ENCODE data around the gene DPYSL4.

The DPYSL4 gene

DNA sequence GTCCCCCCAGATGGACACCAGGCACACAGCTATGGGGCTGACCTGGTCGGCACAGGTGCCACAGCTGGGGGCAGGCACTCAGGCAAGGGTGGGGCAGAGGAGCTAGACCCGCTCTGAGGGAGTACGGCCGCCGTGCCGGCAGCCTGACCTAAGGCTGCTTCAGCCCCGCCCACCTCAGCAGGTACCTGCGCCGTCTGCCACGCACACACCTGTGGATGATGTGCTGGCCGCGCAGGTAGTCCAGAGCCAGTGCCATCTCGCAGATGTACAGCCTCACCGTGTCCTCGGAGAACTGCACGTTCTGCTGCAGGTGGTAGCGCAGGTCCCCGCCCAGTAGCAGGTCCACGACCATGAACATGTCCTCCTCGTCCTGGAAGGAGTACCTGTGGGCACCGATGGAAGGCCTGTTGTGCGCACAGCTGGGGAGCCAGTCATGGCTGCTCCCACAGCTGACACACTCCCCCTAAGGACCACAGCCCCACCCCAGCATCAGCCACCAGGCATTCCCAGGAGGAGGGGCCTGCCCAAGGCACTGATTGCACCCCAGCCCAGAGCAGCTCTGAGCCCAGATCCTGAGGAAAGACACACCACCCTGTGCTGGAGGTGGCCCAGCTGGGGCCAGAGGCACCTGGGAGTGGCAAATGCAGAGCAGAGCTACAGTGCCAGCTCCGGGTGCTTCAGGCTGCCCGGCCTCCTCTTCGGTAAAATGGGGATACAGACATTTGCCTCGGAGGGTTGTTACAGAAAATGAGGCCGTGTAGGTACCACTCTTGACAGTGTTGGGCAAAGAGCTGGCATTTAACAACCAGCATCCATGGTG lies 40.0 kb downstream of the DPYSL4 start:
- no peak for DNase-seq (ENCODE audit: low read depth in 2 of 2)

DNA sequence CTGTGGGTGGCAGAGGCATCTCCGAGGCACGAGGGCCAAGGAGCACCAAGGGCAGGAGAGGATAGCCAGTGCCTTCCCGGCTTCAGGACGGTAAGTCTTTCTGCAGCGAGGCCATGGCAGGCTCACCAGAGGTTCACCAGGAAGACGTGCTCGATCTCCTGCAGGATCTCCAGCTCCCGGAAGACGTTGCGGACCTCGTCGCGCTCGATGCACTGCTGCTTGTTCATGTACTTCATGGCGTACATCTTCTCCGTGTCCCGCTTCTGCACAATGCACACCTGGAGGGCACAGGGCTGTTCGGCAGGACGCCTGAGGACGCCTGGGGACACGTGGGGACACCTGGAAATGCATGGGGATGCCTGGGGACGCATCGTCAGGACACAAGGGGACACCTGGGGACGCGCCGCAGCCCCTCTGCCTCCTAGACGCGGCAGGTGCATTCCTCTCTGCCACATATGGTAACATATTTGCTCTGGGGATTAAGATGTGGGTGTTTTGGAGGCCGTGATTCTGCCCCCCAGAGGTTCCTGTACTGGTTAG lies 41.2 kb downstream of the DPYSL4 start:
- DNase-seq (ENCODE audit: low read depth in 2 of 2): no peak

- no peak for DNase-seq (ENCODE audit: low read depth in 2 of 2)
Measured at GRCh38 chr10:132228616-132229015, 41.9 kb downstream of the DPYSL4 start.

- DNase-seq (ENCODE audit: low read depth in 2 of 2): no peak
Measured at GRCh38 chr10:132229096-132229495, 42.3 kb downstream of the DPYSL4 start.

DNA sequence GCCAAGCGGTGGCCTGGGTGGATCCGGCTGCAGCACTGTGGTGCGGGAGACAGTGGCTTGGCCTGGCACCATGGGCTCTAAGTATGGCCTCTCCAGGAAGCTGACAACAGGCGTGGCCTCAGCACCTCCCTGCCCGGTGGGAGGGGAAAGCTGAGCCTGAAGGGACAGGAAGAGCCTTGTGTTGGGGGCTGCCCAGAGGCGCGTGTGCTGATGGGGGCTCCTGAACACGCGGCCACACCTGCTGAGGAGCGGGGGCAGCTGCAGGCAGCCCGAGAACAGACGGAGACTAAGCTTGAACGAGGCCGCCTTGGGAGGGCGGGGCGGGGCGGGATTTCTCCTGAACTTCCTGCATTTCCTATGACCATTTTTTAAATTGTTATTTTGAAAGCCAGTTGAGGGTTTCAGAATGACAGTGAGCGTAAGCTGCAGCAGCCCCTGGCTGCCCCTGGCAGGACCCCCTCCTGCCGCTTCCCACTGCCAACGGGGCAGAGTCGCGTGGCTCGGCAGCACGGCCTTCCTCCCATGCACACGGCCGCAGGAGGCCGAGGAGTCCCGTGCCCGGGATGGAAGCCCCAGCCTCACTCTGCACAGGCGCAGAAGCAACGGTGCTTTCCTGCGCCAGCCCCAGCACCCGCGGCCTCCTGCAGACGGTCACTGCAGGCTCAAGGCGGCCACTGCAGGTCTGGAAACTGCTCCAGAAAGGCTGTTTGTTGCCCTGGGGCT lies 43.2 kb downstream of the DPYSL4 start:
- no peak for DNase-seq (ENCODE audit: low read depth in 2 of 2)

GRCh38 chr10:132230557-132231210 lies 43.9 kb downstream of the DPYSL4 start:
- DNase-seq (ENCODE audit: low read depth in 2 of 2): no peak

DNA sequence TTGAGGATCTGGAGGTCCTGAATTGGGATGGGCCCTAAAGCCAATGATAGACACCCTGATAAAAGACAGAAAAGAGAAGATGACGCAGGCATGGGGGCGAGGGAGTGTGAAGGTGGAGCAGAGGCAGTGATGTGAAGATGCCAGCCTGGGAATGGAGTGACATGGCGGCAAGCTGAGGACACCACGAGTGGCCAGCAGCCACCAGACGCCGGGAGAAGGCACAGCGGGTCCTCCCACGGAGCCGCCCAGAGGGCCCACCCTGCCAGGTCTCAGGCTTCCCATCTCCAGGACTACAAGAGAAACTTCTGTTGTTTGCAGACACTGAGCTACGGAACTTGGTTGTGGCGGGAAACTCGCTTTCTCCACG lies 44.9 kb downstream of the DPYSL4 start:
- DNase-seq (ENCODE audit: low read depth in 2 of 2): no peak

- DNase-seq (ENCODE audit: low read depth in 2 of 2): no peak
Measured at GRCh38 chr10:132232023-132232951, 45.5 kb downstream of the DPYSL4 start.

- DNase-seq (ENCODE audit: low read depth in 2 of 2): no peak
Measured at GRCh38 chr10:132232981-132233380, 46.2 kb downstream of the DPYSL4 start.

GRCh38 chr10:132233501-132234085 lies 46.8 kb downstream of the DPYSL4 start:
- DNase-seq (ENCODE audit: low read depth in 2 of 2): no peak

DNA sequence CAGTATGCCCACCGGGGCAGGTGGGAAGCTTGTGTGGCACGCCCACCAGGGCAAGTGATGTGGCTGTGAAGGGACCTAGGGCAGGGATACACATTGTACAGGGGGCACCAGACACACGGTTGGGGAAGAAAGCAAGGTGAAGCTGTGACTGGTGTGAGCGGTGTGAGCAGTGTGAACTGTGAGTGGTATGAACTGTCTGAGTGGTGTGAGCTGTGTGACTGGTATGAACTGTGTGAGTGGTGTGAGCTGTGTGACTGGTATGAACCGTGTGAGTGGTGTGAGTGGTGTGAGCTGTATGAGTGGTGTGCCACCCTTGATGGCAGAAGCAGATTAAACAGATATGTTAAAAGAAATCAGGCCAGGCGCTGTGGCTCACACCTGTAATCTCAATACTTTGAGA lies 48.1 kb downstream of the DPYSL4 start:
- DNase-seq (ENCODE audit: low read depth in 2 of 2): no peak

- no peak for DNase-seq (ENCODE audit: low read depth in 2 of 2)
Measured at GRCh38 chr10:132236161-132236560, 49.4 kb downstream of the DPYSL4 start.

GRCh38 chr10:132236881-132237280 lies 50.1 kb downstream of the DPYSL4 start:
- DNase-seq (ENCODE audit: low read depth in 2 of 2): no peak

DNA sequence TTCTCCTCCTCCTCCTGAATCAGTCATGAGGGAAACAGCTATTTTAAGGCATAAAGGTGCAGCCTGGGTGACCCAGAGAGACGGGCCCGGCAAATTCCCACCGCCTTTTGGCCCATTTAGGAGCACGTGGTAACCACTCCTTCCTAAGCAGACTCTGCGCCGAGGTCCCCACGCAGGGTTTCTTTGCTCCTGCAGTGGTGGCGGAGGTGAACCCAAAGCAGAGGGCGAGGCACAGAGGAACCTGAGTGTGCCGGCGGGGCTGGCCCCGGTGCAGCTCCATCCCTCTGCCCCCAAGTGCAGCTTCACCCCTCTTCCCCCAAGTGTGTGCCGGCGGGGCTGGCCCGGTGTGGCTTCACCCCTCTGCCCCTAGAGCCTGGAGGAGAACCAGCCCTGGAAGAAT lies 50.6 kb downstream of the DPYSL4 start:
- DNase-seq (ENCODE audit: low read depth in 2 of 2): no peak

DNA sequence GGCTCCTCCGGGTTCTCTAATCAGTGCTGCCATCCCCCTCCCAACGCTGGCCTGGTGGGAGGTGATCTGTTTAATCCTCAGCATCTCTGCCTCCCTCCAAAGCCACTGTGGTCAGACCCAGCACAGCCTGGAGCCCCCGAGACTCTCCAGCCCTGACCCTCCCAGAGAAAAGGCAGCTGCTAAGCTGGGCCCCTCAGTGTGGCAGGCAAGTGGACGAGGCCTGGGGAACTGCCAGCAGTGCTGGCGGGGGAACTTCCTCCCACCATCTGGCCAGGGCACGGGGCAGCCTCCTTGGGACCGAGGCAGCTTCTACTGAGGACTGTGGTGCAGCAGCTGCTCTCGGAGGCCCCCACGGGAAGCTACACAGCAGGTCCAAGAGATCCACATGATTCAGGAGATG lies 51.1 kb downstream of the DPYSL4 start:
- DNase-seq (ENCODE audit: low read depth in 2 of 2): no peak

- DNase-seq (ENCODE audit: low read depth in 2 of 2): no peak
Measured at GRCh38 chr10:132238371-132239125, 51.8 kb downstream of the DPYSL4 start.

DNA sequence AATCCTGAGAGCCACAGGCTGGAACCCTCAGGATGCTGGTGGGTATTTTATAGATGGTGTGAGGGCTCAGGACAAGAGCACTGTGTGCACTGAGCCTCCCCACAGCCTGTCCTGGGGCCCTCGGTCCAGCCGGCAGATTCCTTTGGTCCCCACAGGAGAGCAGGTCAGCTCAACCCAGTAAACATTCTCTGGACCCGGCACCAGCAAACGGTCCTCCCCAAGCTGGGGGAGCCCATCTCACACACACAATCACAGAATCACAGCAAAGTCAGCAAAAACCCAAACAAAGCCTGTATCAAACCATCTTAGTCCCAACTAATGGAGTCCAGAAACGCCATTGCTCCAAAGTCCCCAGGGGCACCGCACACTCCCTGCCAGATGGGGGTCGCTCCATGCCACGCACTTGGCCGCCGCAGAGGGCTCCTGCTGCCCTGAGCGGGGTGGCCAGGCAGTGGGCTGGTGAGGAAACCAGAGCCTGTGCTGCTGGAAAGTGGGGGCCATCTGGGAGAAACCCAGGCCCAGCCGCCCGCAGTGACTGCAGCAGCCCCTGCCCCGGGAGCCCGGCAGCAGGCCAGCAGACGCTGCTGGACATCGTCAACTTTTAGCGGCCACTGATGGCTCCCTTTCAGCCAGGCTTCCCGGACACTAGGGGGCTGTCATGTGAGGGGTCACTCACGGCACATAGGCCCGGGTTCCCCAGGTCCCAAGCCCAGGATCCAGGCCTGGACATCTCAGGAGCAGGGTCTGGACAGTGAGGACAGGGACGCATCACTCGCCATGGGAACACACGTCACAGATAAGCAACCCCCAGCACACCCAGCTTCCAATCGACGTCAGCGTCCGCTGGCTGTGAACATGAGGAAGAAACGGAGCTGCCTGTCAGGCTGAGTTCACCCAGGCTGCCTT lies 52.6 kb downstream of the DPYSL4 start:
- DNase-seq (ENCODE audit: low read depth in 2 of 2): no peak

DNA sequence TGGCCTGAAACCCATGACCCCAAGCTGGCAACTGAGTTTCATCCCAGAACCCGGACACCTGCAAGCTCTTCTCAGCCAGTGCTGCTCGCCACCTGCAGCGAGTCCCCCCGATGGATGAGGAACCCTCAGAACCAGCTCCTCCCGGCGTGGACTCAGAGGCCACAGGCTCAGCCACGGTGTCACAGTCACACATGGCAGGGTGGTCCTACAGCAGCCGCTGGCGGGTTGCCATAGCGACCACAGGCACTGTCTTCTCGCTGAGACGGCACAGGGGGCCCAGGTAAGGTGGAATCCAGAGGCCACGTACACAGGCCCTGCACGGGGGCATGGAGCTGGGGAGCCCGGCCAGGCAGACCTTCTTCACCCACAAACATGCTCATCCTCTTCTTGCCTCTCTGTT lies 53.4 kb downstream of the DPYSL4 start:
- DNase-seq (ENCODE audit: low read depth in 2 of 2): no peak

- DNase-seq (ENCODE audit: low read depth in 2 of 2): no peak
Measured at GRCh38 chr10:132240581-132240980, 53.8 kb downstream of the DPYSL4 start.

All from stimulated activated CD4-positive, alpha-beta T cell treated with anti-CD3 and anti-CD28 coated beads, Interleukin-1b, Interleukin-23, amount 100 ng/mL, for 1 hour (primary cell).